ENCODE data around the gene NRXN3. TPM values are rescaled to one million over a fixed set of nuclear protein-coding genes. Genes with fewer than 3 reads are reported as not detected.

NRXN3 gene
- total RNA-seq, 2 experiments from 2014 or later: not detected

DNA sequence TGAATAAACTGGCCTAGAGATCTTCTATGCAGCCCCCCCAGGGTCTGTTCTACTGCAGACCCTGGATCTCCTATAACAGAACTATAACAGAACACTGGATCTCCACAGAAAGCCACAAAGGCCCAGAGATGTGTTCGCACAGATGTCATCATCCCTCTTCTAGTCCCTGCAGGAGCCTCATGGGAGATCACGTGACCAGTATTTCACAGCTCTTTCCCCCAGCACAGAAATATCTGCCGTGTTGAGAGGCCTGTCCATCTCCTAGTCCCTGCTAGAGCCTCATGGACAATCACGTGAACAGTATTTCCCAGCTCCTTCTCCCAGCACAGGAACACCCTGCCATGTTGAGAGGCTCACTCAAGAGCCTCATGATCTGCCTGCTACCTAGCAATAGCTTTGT, 331.7 kb downstream of the NRXN3 start:
- Histone ChIP-seq H2AFZ (ENCODE audit: low read length) (no peak overlapping the region), H3K4me3 (ENCODE audit: low read depth, low read length, poor library complexity, severe bottlenecking) (no peak overlapping the region), H3K27ac (ENCODE audit: low read depth, low read length, poor library complexity, severe bottlenecking) (no peak overlapping the region), H3K4me1 (ENCODE audit: insufficient read depth, low read length, poor library complexity, severe bottlenecking) (no peaks in the 10 kb centered on the region), H3K79me2 (ENCODE audit: insufficient read depth, low read depth, low read length) (no peaks in the 10 kb centered on the region), H4K20me1 (ENCODE audit: insufficient read depth, low read length) (no peaks in the 10 kb centered on the region), H3K4me2 (ENCODE audit: low read length) (no peak overlapping the region), H3K36me3 (ENCODE audit: insufficient read depth, low read length) (no peaks in the 10 kb centered on the region), H3K9me3 (ENCODE audit: low read length) (no peaks in the 10 kb centered on the region), H3K9me2 (ENCODE audit: insufficient read depth, low read length) (no peaks in the 10 kb centered on the region)
- intact Hi-C loops (cut with micrococcal nuclease; ENCODE audit: unreplicated experiment): no loop called here
- CTCF ChIA-PET (ENCODE audit: unreplicated experiment): no interaction called here
- no TSS peak for BruUV-seq (replicated peaks)
- POLR2A ChIA-PET: no interaction called here
- TF ChIP-seq, protein P1, sequence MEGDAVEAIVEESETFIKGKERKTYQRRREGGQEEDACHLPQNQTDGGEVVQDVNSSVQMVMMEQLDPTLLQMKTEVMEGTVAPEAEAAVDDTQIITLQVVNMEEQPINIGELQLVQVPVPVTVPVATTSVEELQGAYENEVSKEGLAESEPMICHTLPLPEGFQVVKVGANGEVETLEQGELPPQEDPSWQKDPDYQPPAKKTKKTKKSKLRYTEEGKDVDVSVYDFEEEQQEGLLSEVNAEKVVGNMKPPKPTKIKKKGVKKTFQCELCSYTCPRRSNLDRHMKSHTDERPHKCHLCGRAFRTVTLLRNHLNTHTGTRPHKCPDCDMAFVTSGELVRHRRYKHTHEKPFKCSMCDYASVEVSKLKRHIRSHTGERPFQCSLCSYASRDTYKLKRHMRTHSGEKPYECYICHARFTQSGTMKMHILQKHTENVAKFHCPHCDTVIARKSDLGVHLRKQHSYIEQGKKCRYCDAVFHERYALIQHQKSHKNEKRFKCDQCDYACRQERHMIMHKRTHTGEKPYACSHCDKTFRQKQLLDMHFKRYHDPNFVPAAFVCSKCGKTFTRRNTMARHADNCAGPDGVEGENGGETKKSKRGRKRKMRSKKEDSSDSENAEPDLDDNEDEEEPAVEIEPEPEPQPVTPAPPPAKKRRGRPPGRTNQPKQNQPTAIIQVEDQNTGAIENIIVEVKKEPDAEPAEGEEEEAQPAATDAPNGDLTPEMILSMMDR (conservative IDR thresholded peaks at IDR 0.05; ENCODE audit: low read length): no peak
- no peak for TF ChIP-seq EZH2phosphoT487 (IDR thresholded peaks at IDR 0.05; ENCODE audit: borderline replicate concordance, low read depth, low read length)
- no peak for DNase-seq (ENCODE audit: low spot score)

DNA sequence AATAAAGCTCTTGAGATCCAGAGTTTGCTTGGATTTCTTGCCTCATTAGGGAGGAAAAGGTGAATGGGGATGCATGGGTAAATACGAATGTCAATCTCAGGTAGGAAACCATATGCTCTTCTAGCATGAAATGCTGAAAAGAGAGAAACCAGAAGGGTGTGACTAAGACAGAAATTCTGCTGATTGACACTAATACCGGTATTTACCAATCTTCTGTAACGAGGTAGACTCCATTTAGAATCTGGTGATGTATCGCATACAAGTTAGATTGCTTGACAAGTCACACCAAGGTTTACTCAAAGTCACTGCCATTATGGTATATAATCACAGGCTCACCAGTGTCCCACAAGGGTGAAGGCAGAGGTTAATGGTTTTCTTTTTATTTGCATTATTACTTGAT, 337.9 kb downstream of the NRXN3 start:
- H3K79me2 ChIP-seq (ENCODE audit: insufficient read depth, low read depth, low read length): no peaks in the 10 kb centered on the region
- no peaks in the 10 kb centered on the region for H3K9me2 ChIP-seq (ENCODE audit: insufficient read depth, low read length)
- no TSS peak for BruUV-seq (replicated peaks)
- no peaks in the 10 kb centered on the region for H3K4me1 ChIP-seq (ENCODE audit: insufficient read depth, low read length, poor library complexity, severe bottlenecking)
- H3K9me3 ChIP-seq (ENCODE audit: low read length): no peaks in the 10 kb centered on the region
- ChIA-PET CTCF (ENCODE audit: unreplicated experiment) (no interaction called here), POLR2A (interaction anchor here (1.2 to 1.6 kb wide), 2 partner anchors 9 to 12 kb away, joined by 3 to 4 read pairs; no protein-coding TSS in a partner anchor)
- intact Hi-C loops (cut with micrococcal nuclease; ENCODE audit: unreplicated experiment): no loop called here
- TF ChIP-seq, protein P1 (conservative IDR thresholded peaks at IDR 0.05; ENCODE audit: low read length): no peak
- TF ChIP-seq EZH2phosphoT487 (IDR thresholded peaks at IDR 0.05; ENCODE audit: borderline replicate concordance, low read depth, low read length): no peak
- H4K20me1 ChIP-seq (ENCODE audit: insufficient read depth, low read length): no peaks in the 10 kb centered on the region
- no peak overlapping the region for H2AFZ ChIP-seq (ENCODE audit: low read length)
- no peaks in the 10 kb centered on the region for H3K36me3 ChIP-seq (ENCODE audit: insufficient read depth, low read length)
- no peak overlapping the region for H3K4me3 ChIP-seq (ENCODE audit: low read depth, low read length, poor library complexity, severe bottlenecking)
- no peak overlapping the region for H3K4me2 ChIP-seq (ENCODE audit: low read length)
- H3K27ac ChIP-seq (ENCODE audit: low read depth, low read length, poor library complexity, severe bottlenecking): no peak overlapping the region
- no peak for DNase-seq (ENCODE audit: low spot score)

DNA sequence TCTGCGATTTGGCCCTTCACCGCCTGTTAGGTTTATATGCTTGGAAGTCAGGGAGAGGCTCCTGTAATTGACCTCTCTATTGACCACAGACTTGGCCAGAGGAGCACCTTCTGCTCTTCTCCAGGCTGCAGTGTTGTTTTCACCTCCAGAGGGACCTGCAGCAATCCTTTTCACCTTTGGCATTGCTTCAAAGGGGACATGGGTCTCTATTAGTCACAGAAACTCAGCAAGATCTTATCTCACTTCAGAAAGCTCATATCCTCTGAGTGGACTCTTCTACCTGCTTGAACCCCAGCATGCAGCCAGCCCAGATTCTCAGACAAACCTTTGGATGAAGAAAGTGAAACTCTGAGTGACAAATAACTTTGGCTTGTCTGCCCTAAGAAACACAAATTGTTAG, 339.3 kb downstream of the NRXN3 start:
- no TSS peak for BruUV-seq (replicated peaks)
- no peak overlapping the region for H3K4me2 ChIP-seq (ENCODE audit: low read length)
- CTCF ChIA-PET (ENCODE audit: unreplicated experiment): no interaction called here
- no peak overlapping the region for H2AFZ ChIP-seq (ENCODE audit: low read length)
- no peaks in the 10 kb centered on the region for H3K36me3 ChIP-seq (ENCODE audit: insufficient read depth, low read length)
- no peak overlapping the region for H3K27ac ChIP-seq (ENCODE audit: low read depth, low read length, poor library complexity, severe bottlenecking)
- no peaks in the 10 kb centered on the region for H3K79me2 ChIP-seq (ENCODE audit: insufficient read depth, low read depth, low read length)
- no peak for TF ChIP-seq EZH2phosphoT487 (IDR thresholded peaks at IDR 0.05; ENCODE audit: borderline replicate concordance, low read depth, low read length)
- TF ChIP-seq, protein P1 (conservative IDR thresholded peaks at IDR 0.05; ENCODE audit: low read length): no peak
- no peak overlapping the region for H3K4me3 ChIP-seq (ENCODE audit: low read depth, low read length, poor library complexity, severe bottlenecking)
- intact Hi-C loops (cut with micrococcal nuclease; ENCODE audit: unreplicated experiment): no loop called here
- no peak for DNase-seq (ENCODE audit: low spot score)
- no peaks in the 10 kb centered on the region for H4K20me1 ChIP-seq (ENCODE audit: insufficient read depth, low read length)
- no peaks in the 10 kb centered on the region for H3K9me3 ChIP-seq (ENCODE audit: low read length)
- H3K4me1 ChIP-seq (ENCODE audit: insufficient read depth, low read length, poor library complexity, severe bottlenecking): no peaks in the 10 kb centered on the region
- no peaks in the 10 kb centered on the region for H3K9me2 ChIP-seq (ENCODE audit: insufficient read depth, low read length)
- POLR2A ChIA-PET: interaction anchor here (0.6 kb wide), 1 partner anchor 1254 kb away, joined by 4 read pairs; no protein-coding TSS in a partner anchor
